A549 treated with ZK216348 at 1 μM for 4 hours (cell line): ENCODE data around the gene KSR2. TPM values are rescaled to one million over a fixed set of nuclear protein-coding genes. Genes with fewer than 3 reads are reported as not detected.

Source experiments
- total RNA-seq: library from RNA; stranded (reverse); fragments of 200-300 nt; extraction: Qiagen RNA extraction; gene quantifications from 5 replicates; pipeline ENCODE4 v1.2.3, GENCODE V29; 2022; ENCODE audit warnings: low read depth

The KSR2 gene
- 0.43 to 0.63 TPM (median 0.58 TPM) in 5 replicates for total RNA-seq

GRCh38 chr12:117968826-117969659, at the start of gene KSR2:
Gene KSR2, minus strand, starts transcription at chr12:117968990. Its CDS starts 735 bp downstream, at chr12:117968255.

DNA sequence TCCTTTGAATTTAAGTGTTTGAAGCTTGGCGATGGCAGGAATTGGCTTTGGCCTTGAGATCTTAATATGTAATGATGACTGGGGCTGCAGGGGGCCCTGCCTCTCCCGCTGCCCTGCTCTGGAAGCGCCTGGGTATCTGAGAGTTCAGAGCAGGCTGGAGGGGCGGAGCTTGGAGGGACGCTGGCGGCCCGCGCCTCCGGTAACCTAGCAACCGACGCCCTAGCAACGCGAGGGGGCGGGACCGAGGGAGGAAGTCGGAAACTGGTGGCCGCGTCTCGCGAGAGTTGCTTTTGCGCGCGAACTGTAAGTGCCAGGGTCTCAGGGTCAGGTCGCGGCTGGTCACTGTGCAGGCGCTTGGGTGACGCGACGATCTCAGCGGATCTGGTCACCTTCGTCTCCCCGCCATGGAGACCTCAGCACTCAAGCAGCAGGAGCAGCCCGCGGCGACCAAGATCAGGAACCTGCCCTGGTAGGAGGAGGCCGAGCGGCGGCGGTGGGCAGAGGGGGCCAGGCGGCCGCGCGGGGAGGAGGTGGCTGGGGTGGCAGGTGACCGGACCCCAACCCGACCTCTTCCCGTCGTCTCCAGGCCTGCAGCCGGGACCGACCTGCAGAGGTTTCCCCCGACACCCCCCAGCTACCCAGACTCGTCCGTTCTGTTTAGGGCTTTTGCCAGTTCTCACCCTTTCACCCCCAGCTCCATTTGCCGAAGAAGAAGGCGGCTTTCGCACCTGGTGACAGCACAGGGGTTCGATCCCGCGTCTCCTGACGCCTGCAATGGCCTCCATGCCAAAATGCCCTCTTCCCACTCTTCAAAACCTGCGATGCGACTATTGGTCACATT, 47.9 kb upstream of the KSR2 start, which contains the start of gene RFC5:
RFC5 (plus strand) TSS at position 280 of the 841 bp plus-strand sequence; CDS start at position 405, 125 bp downstream.

Other genes starting within 250 kb of the KSR2 start
- gene RFC5, start 47.7 kb upstream of the KSR2 start, total RNA-seq, result 34.9 to 40.5 TPM (median 38.6 TPM) in 5 replicates
- gene WSB2, start 92.2 kb upstream of the KSR2 start, total RNA-seq, result 64.0 to 71.3 TPM (median 68.1 TPM) in 5 replicates
- 14.8 to 19.1 TPM (median 17.6 TPM) in 5 replicates for gene VSIG10, start 135.0 kb upstream of the KSR2 start, total RNA-seq
- 222 to 285 TPM (median 268 TPM) in 5 replicates for gene PEBP1, start 167.1 kb upstream of the KSR2 start, total RNA-seq